ENCODE results near the gene CFAP119. TPM values are rescaled to one million over a fixed set of nuclear protein-coding genes. Genes with fewer than 3 reads are reported as not detected.

CFAP119 gene
- total and polyA plus RNA-seq, 2 experiments from 2014 or later, result 5.0 to 6.1 TPM

- Histone ChIP-seq H3K4me2 (no peak overlapping the region), H3K36me3 (replicated peaks; ENCODE audit: insufficient read depth, low read depth) (no peaks in the 10 kb centered on the region), H4K20me1 (ENCODE audit: insufficient read depth, poor library complexity, severe bottlenecking) (no peaks in the 10 kb centered on the region), H2AFZ (no peak overlapping the region), H3K27ac (no peak overlapping the region), H3K79me2 (peaks cover 16% of the 10 kb centered on the region), H3K4me3 (no peak overlapping the region), H3K27me3 (no peaks in the 10 kb centered on the region), H3K4me1 (ENCODE audit: insufficient read depth) (no peaks in the 10 kb centered on the region), H3K9me2 (replicated peaks; ENCODE audit: insufficient read depth) (no peaks in the 10 kb centered on the region), H3K9me3 (ENCODE audit: low read depth) (no peaks in the 10 kb centered on the region)
- TF ChIP-seq CTCF (IDR thresholded peaks at IDR 0.05; ENCODE audit: poor library complexity), result no peak
- TF ChIP-seq EZH2 (IDR thresholded peaks at IDR 0.05; ENCODE audit: borderline replicate concordance), result no peak
- TF ChIP-seq EZH2phosphoT487 (IDR thresholded peaks at IDR 0.05; ENCODE audit: low read depth, severe bottlenecking, unreplicated experiment), result no peak
- 97% methylated on average over 4 of the region's 4 CpGs for WGBS (ENCODE audit: low lambda C conversion rate, missing lambda C conversion rate)
- no peak for DNase-seq (ENCODE audit: low spot score)
Measured at GRCh38 chr16:30753596-30753995, 8.3 kb downstream of the CFAP119 start.

- Histone ChIP-seq H3K9me2 (replicated peaks; ENCODE audit: insufficient read depth) (no peaks in the 10 kb centered on the region), H3K27ac (no peak overlapping the region), H3K4me2 (no peak overlapping the region), H3K4me1 (ENCODE audit: insufficient read depth) (peaks cover 4% of the 10 kb centered on the region), H3K9me3 (ENCODE audit: low read depth) (no peaks in the 10 kb centered on the region), H3K4me3 (no peak overlapping the region), H2AFZ (no peak overlapping the region), H3K36me3 (replicated peaks; ENCODE audit: insufficient read depth, low read depth) (no peaks in the 10 kb centered on the region), H3K27me3 (no peaks in the 10 kb centered on the region), H4K20me1 (ENCODE audit: insufficient read depth, poor library complexity, severe bottlenecking) (no peaks in the 10 kb centered on the region), H3K79me2 (peaks cover 17% of the 10 kb centered on the region)
- WGBS (ENCODE audit: low lambda C conversion rate, missing lambda C conversion rate), result 96% methylated on average over 20 of the region's 20 CpGs
- no peak for TF ChIP-seq CTCF (IDR thresholded peaks at IDR 0.05; ENCODE audit: poor library complexity)
- no peak for TF ChIP-seq EZH2phosphoT487 (IDR thresholded peaks at IDR 0.05; ENCODE audit: low read depth, severe bottlenecking, unreplicated experiment)
- DNase-seq (ENCODE audit: low spot score), result no peak
Measured at GRCh38 chr16:30750876-30751465, 10.9 kb downstream of the CFAP119 start.

- Histone ChIP-seq H3K4me1 (ENCODE audit: insufficient read depth) (peaks cover 4% of the 10 kb centered on the region), H4K20me1 (ENCODE audit: insufficient read depth, poor library complexity, severe bottlenecking) (no peaks in the 10 kb centered on the region)
- WGBS (ENCODE audit: low lambda C conversion rate, missing lambda C conversion rate), result 73% methylated on average over 4 of the region's 4 CpGs
Measured at GRCh38 chr16:30750201-30750600, 11.7 kb downstream of the CFAP119 start.

More at GRCh38 chr16:30750201-30750600, 11.7 kb downstream of the CFAP119 start:
- Histone ChIP-seq H3K4me3 (no peak overlapping the region), H3K27me3 (no peaks in the 10 kb centered on the region), H3K9me3 (ENCODE audit: low read depth) (no peaks in the 10 kb centered on the region), H2AFZ (no peak overlapping the region), H3K27ac (no peak overlapping the region), H3K9me2 (replicated peaks; ENCODE audit: insufficient read depth) (no peaks in the 10 kb centered on the region), H3K79me2 (peaks cover 17% of the 10 kb centered on the region), H3K36me3 (replicated peaks; ENCODE audit: insufficient read depth, low read depth) (no peaks in the 10 kb centered on the region), H3K4me2 (no peak overlapping the region)
- TF ChIP-seq CTCF (IDR thresholded peaks at IDR 0.05; ENCODE audit: poor library complexity), result no peak
- TF ChIP-seq EZH2 (IDR thresholded peaks at IDR 0.05; ENCODE audit: borderline replicate concordance), result no peak
- no peak for TF ChIP-seq EZH2phosphoT487 (IDR thresholded peaks at IDR 0.05; ENCODE audit: low read depth, severe bottlenecking, unreplicated experiment)
- DNase-seq (ENCODE audit: low spot score), result no peak

Measured in hepatocyte (in vitro differentiated cells).